GM18511 (cell line): ENCODE data around the gene RPS6KL1.

Source experiments
- ATAC-seq: cut with Tn5 transposase; IDR thresholded peaks from one replicate; pipeline ENCODE4 v1.9.1; 2021; ENCODE audit warnings: mild to moderate bottlenecking, moderate library complexity; ENCODE audit not compliant: unreplicated experiment

The RPS6KL1 gene

DNA sequence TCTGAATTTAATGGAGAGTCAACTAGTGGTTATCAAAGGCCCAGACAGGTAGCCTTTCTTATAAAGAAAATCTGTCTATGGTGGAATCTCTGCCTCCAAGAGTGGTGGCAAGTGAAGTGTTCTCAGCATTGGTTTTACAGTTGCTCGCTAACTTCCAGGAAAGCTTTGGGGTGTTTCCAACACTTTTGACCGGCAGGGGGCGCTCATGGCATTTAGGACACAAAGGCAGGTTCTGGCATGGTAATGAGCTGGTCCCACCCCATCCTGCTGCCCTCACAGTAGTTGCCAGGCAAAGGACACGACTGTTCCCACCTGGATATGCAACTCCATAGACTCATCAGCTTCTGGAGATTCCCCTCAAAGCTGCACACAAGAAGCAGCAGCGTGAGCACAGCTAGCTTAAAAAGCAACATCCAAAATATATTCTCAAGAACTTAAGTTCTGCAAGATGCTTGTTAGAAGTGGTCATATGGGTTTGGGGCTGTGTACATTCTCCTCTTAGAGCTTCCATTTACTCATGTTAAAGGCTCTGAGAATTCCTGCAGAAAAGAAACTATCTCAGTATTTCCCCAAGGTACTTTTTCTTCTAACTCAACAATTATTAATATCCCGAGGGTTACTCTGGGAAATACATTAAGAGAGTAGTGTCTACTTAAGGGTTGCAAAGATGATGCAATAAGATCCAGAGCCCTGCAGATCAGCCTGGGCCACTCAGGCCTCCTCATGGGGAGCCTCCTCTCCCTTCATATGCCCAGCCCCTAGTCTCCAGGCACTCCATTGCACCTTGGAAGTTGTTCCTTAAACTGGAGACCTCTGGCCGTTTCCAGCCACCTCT, 61.9 kb downstream of the RPS6KL1 start:
- ATAC-seq = no peak

DNA sequence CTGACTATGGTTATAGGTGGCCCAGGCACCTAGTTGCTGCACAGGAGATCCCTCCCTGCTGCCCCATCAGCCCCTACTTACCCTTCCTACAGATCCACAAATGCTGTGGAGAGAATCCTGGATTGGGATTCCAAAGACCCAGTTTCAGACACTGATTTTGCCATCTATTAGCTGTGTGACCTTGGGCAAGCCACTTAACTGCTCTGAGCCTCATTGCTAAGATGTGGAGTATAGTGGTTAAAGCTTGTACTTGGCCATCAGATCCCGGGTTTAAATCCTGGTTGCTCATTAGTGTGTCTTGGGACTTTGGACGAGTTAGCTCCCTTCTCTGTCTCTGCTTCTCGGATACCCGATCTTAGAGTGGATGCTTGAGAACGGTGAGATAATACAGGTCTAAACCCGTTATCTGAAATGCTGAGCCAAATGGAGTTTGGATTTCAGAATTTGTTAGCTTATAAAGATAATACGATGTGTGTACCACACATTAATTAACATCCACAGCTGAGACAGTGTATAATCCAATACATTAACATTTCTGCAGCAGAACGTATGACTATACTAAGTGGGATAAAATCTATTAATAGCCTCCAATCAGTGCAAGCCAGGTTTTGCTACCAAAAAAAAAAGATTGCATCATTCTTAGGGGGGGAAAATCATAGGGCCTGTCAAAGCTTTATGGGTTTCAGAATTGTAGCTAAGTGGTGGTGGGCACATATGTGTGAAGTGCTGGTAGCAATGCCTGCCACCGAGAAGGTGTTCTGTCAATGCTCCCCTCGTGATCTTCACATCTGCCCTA, 63.1 kb downstream of the RPS6KL1 start:
- no peak for ATAC-seq

DNA sequence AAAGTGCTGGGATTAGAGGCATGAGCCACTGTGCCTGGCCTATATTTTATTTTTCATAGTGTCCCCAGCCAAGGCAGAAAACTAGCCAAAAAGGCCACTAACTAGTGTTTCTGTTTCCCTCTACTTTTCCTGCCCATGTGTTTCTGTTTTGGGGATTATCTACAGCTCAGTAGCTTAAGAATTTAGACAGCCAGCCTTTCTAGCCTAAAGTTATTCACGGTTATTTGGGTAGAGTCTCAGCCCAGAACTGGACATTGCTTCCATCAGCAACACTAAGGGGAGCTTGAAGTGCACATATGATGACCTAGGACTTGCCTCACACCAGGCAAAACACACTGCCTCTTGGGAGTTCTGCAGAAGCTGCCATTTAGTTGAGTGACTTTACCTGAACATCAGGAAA, 65.0 kb downstream of the RPS6KL1 start:
- ATAC-seq = no peak

DNA sequence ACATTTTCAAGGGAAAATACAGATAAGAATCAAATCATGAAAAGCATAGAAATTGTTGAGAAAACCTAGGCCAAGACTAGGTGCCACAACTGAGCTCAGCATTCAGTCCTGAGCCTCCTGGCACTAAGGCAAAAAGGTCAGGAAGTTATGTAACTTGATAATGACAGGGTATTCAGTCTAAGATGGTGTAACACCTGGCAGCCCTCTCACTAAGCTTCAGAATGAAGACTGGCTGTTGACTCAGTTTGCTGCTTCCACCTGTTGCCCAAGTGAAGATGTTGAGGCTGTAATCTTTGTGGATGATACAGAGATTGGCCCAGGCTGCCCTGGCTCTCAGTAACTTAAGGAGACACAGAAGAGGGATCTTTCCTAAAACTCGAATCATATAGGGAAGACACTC, 66.7 kb downstream of the RPS6KL1 start:
- ATAC-seq = no peak

DNA sequence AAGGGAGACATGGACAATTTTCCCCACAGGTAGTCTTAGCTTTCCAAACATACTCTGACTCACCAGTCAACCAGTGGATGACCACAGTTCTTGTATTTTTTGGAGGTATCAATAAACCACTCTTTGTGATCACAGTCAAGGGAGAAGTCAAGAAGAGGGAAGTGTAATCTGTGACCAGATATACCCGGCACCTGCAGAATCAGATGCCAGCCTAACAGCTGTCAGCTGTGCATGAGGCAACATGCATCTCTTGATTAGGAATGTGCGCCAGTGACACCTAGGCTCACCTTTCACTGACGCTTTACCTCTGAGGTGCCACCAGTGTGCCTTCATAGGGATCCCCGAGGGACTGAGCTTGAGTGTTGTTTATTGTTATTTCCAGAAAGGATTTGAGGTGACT, 67.1 kb downstream of the RPS6KL1 start:
- ATAC-seq = no peak

GRCh38 chr14:74855021-74855420, 68.0 kb downstream of the RPS6KL1 start:
- ATAC-seq = no peak
